Measurements from ENCODE around the gene ETS1.

GRCh38 chr11:128457874-128458273 lies 129.5 kb downstream of the ETS1 start:
- TF ChIP-seq CTCF (IDR thresholded peaks at IDR 0.05 in 8 of 11, conservative IDR thresholded peaks at IDR 0.05 in 3 of 11) (no peak), POLR2A (IDR thresholded peaks at IDR 0.05) (no peak)
